Measurements from ENCODE around the gene BFSP1. TPM values are rescaled to one million over a fixed set of nuclear protein-coding genes. Genes with fewer than 3 reads are reported as not detected.

BFSP1 gene
- polyA plus RNA-seq, 1 of the 3 experiments (the other 2 are of a cell fraction): 7.1 TPM

GRCh38 chr20:17493173-17493572 lies 38.0 kb downstream of the BFSP1 start:
- WGBS (ENCODE audit: low lambda C conversion rate): 24% methylated on average over 2 of the region's 2 CpGs
- POLR2A ChIA-PET: no interaction called here

GRCh38 chr20:17491488-17491887 lies 39.7 kb downstream of the BFSP1 start:
- Histone ChIP-seq H3K9me3 (no peaks in the 10 kb centered on the region), H3K27ac (ENCODE audit: low read depth in 2 of 2, low read length in 1 of 2) (no peak overlapping the region), H3K4me2 (no peak overlapping the region), H3K4me3 (ENCODE audit: low read depth in 2 of 2, low read length in 1 of 2) (no peak overlapping the region), H3K27me3 (ENCODE audit: insufficient read depth) (no peaks in the 10 kb centered on the region; the same call in none of the 2 replicates), H3K79me2 (ENCODE audit: insufficient read depth) (no peaks in the 10 kb centered on the region), H2AFZ (ENCODE audit: low read depth) (no peak overlapping the region), H3K9me2 (no peaks in the 10 kb centered on the region), H3K9ac (no peak overlapping the region), H3K36me3 (replicated peaks in 1 of 2; ENCODE audit: control insufficient read depth in 1 of 2, insufficient read depth in 2 of 2, low read length in 1 of 2) (no peaks in the 10 kb centered on the region), H4K20me1 (ENCODE audit: insufficient read depth) (no peaks in the 10 kb centered on the region), H3F3A (replicated peaks; ENCODE audit: insufficient read depth) (no peaks in the 10 kb centered on the region), H3K4me1 (ENCODE audit: control insufficient read depth in 1 of 2, insufficient read depth in 2 of 2, low read depth in 1 of 2, low read length in 1 of 2) (no peaks in the 10 kb centered on the region)
- ChIA-PET CTCF (interaction anchor here (0.8 kb wide), 1 partner anchor 12 kb away, joined by 3 read pairs; no protein-coding TSS in a partner anchor), POLR2A (no interaction called here)
- 56% methylated on average over 4 of the region's 4 CpGs for WGBS (ENCODE audit: low lambda C conversion rate)
- DNase-seq: no peak
- no peak for TF ChIP-seq RCOR1 (IDR thresholded peaks at IDR 0.05; ENCODE audit: low read length)
- no peak for TF ChIP-seq NRF1 (IDR thresholded peaks at IDR 0.05; ENCODE audit: low read depth, low read length)
- no peak for TF ChIP-seq RXRA (IDR thresholded peaks at IDR 0.05; ENCODE audit: borderline replicate concordance, low read depth)

More at GRCh38 chr20:17493173-17493572, 38.0 kb downstream of the BFSP1 start:
- no peaks in the 10 kb centered on the region for H3K9me2 ChIP-seq
- no peak overlapping the region for H3K4me2 ChIP-seq
- no peaks in the 10 kb centered on the region for H4K20me1 ChIP-seq (ENCODE audit: insufficient read depth)
- CTCF ChIA-PET: interaction anchor here (1.7 to 4.0 kb wide), 2 partner anchors 12 to 61 kb away, joined by 4 to 29 read pairs; no protein-coding TSS in a partner anchor
- H3K27ac ChIP-seq (ENCODE audit: low read depth in 2 of 2, low read length in 1 of 2): no peak overlapping the region
- H3K4me3 ChIP-seq (ENCODE audit: low read depth in 2 of 2, low read length in 1 of 2): no peak overlapping the region
- H3F3A ChIP-seq (replicated peaks; ENCODE audit: insufficient read depth): no peaks in the 10 kb centered on the region
- H3K4me1 ChIP-seq (ENCODE audit: control insufficient read depth in 1 of 2, insufficient read depth in 2 of 2, low read depth in 1 of 2, low read length in 1 of 2): no peaks in the 10 kb centered on the region
- no peak for TF ChIP-seq MAX (IDR thresholded peaks at IDR 0.05; ENCODE audit: low read depth)
- no peak for TF ChIP-seq EP300 (IDR thresholded peaks at IDR 0.05; ENCODE audit: borderline replicate concordance in 1 of 2, low read depth in 1 of 2, low read length in 1 of 2)
- TF ChIP-seq SMC3 (IDR thresholded peaks at IDR 0.05; ENCODE audit: low read depth, low read length): no peak
- no peak for TF ChIP-seq RAD21 (IDR thresholded peaks at IDR 0.05; ENCODE audit: low read length)
- no peak for TF ChIP-seq NRF1 (IDR thresholded peaks at IDR 0.05; ENCODE audit: low read depth, low read length)
- no peak for TF ChIP-seq ELF1 (IDR thresholded peaks at IDR 0.05)
- TF ChIP-seq TCF12 (IDR thresholded peaks at IDR 0.05): no peak
- TF ChIP-seq RFX5 (IDR thresholded peaks at IDR 0.05; ENCODE audit: low read length): no peak
- TF ChIP-seq PBX3 (IDR thresholded peaks at IDR 0.05): no peak
- no peak for TF ChIP-seq FOSL2 (IDR thresholded peaks at IDR 0.05; ENCODE audit: borderline replicate concordance, low read depth)
- TF ChIP-seq GABPA (IDR thresholded peaks at IDR 0.05; ENCODE audit: low read depth): no peak
- no peak for TF ChIP-seq GATA2 (CRISPR knock-in tag; IDR thresholded peaks at IDR 0.05)
- no peak for TF ChIP-seq IRF3 (IDR thresholded peaks at IDR 0.05; ENCODE audit: low read depth, low read length)
- no peak for TF ChIP-seq RXRA (IDR thresholded peaks at IDR 0.05; ENCODE audit: borderline replicate concordance, low read depth)
- no peak for TF ChIP-seq JUND (IDR thresholded peaks at IDR 0.05)
- H3K9me3 ChIP-seq: no peaks in the 10 kb centered on the region
- no peaks in the 10 kb centered on the region for H3K79me2 ChIP-seq (ENCODE audit: insufficient read depth)
- no peaks in the 10 kb centered on the region; the same call in none of the 2 replicates for H3K27me3 ChIP-seq (ENCODE audit: insufficient read depth)
- no peak for DNase-seq
- H2AFZ ChIP-seq (ENCODE audit: low read depth): no peak overlapping the region
- H3K9ac ChIP-seq: no peak overlapping the region
- H3K36me3 ChIP-seq (replicated peaks in 1 of 2; ENCODE audit: control insufficient read depth in 1 of 2, insufficient read depth in 2 of 2, low read length in 1 of 2): no peaks in the 10 kb centered on the region

Measured in SK-N-SH (cell line).